ENCODE data around the gene CSNK1A1.

Gene CSNK1A1

GRCh38 chr5:149490599-149491485 lies 60.4 kb downstream of the CSNK1A1 start:
- Histone ChIP-seq H3K4me3 (ENCODE audit: insufficient read length, low read depth) (no peak overlapping the region), H3K36me3 (ENCODE audit: insufficient read depth, insufficient read length, low read length) (peaks cover 19% of the 10 kb centered on the region), H3K9me3 (ENCODE audit: insufficient read depth, low read length) (no peaks in the 10 kb centered on the region), H3K27me3 (ENCODE audit: insufficient read depth, insufficient read length) (no peaks in the 10 kb centered on the region), H3K4me1 (ENCODE audit: insufficient read depth, insufficient read length) (no peaks in the 10 kb centered on the region), H3K9ac (ENCODE audit: insufficient read length, low read depth) (no peak overlapping the region)
- no peak for DNase-seq (ENCODE audit: low read depth, low spot score)
- TF ChIP-seq SUZ12 (IDR thresholded peaks at IDR 0.05; ENCODE audit: extremely low read depth, insufficient read depth, insufficient read length) = no peak
- no peak for TF ChIP-seq ZNF274 (IDR thresholded peaks at IDR 0.05; ENCODE audit: low read depth, low read length)
- TF ChIP-seq YY1 (IDR thresholded peaks at IDR 0.05; ENCODE audit: insufficient read depth, insufficient read length) = no peak

GRCh38 chr5:149489605-149490037 lies 61.6 kb downstream of the CSNK1A1 start:
- DNase-seq (ENCODE audit: low read depth, low spot score) = no peak
- no peak overlapping the region for H3K9ac ChIP-seq (ENCODE audit: insufficient read length, low read depth)

GRCh38 chr5:149488645-149489306 lies 62.5 kb downstream of the CSNK1A1 start:
- Histone ChIP-seq H3K36me3 (ENCODE audit: insufficient read depth, insufficient read length, low read length) (peaks cover 2% of the 10 kb centered on the region), H3K9ac (ENCODE audit: insufficient read length, low read depth) (no peak overlapping the region), H3K4me3 (ENCODE audit: insufficient read length, low read depth) (no peak overlapping the region), H3K27me3 (ENCODE audit: insufficient read depth, insufficient read length) (no peaks in the 10 kb centered on the region), H3K9me3 (ENCODE audit: insufficient read depth, low read length) (no peaks in the 10 kb centered on the region), H3K4me1 (ENCODE audit: insufficient read depth, insufficient read length) (no peaks in the 10 kb centered on the region)
- DNase-seq (ENCODE audit: low read depth, low spot score) = no peak
- TF ChIP-seq SUZ12 (IDR thresholded peaks at IDR 0.05; ENCODE audit: extremely low read depth, insufficient read depth, insufficient read length) (no peak), ZNF274 (IDR thresholded peaks at IDR 0.05; ENCODE audit: low read depth, low read length) (no peak), YY1 (IDR thresholded peaks at IDR 0.05; ENCODE audit: insufficient read depth, insufficient read length) (no peak)

More at GRCh38 chr5:149489605-149490037, 61.6 kb downstream of the CSNK1A1 start:
- TF ChIP-seq ZNF274 (IDR thresholded peaks at IDR 0.05; ENCODE audit: low read depth, low read length) (no peak), YY1 (IDR thresholded peaks at IDR 0.05; ENCODE audit: insufficient read depth, insufficient read length) (no peak), SUZ12 (IDR thresholded peaks at IDR 0.05; ENCODE audit: extremely low read depth, insufficient read depth, insufficient read length) (no peak)
- Histone ChIP-seq H3K9me3 (ENCODE audit: insufficient read depth, low read length) (no peaks in the 10 kb centered on the region), H3K27me3 (ENCODE audit: insufficient read depth, insufficient read length) (no peaks in the 10 kb centered on the region), H3K4me3 (ENCODE audit: insufficient read length, low read depth) (no peak overlapping the region), H3K36me3 (ENCODE audit: insufficient read depth, insufficient read length, low read length) (peaks cover 11% of the 10 kb centered on the region), H3K4me1 (ENCODE audit: insufficient read depth, insufficient read length) (no peaks in the 10 kb centered on the region)

- H3K4me1 ChIP-seq (ENCODE audit: insufficient read depth, insufficient read length) = no peaks in the 10 kb centered on the region
These were observed 63.6 kb downstream of the CSNK1A1 start for GRCh38 chr5:149487672-149488071.

GRCh38 chr5:149486726-149487635 lies 64.3 kb downstream of the CSNK1A1 start:
- TF ChIP-seq ZNF274 (IDR thresholded peaks at IDR 0.05; ENCODE audit: low read depth, low read length) (no peak), YY1 (IDR thresholded peaks at IDR 0.05; ENCODE audit: insufficient read depth, insufficient read length) (no peak), SUZ12 (IDR thresholded peaks at IDR 0.05; ENCODE audit: extremely low read depth, insufficient read depth, insufficient read length) (no peak)
- DNase-seq (ENCODE audit: low read depth, low spot score) = no peak
- no peaks in the 10 kb centered on the region for H3K27me3 ChIP-seq (ENCODE audit: insufficient read depth, insufficient read length)
- no peak overlapping the region for H3K9ac ChIP-seq (ENCODE audit: insufficient read length, low read depth)
- H3K4me1 ChIP-seq (ENCODE audit: insufficient read depth, insufficient read length) = no peaks in the 10 kb centered on the region
- H3K9me3 ChIP-seq (ENCODE audit: insufficient read depth, low read length) = no peaks in the 10 kb centered on the region
- H3K4me3 ChIP-seq (ENCODE audit: insufficient read length, low read depth) = no peak overlapping the region
- H3K36me3 ChIP-seq (ENCODE audit: insufficient read depth, insufficient read length, low read length) = no peaks in the 10 kb centered on the region

More at GRCh38 chr5:149487672-149488071, 63.6 kb downstream of the CSNK1A1 start:
- no peak for DNase-seq (ENCODE audit: low read depth, low spot score)
- Histone ChIP-seq H3K9ac (ENCODE audit: insufficient read length, low read depth) (no peak overlapping the region), H3K9me3 (ENCODE audit: insufficient read depth, low read length) (no peaks in the 10 kb centered on the region), H3K36me3 (ENCODE audit: insufficient read depth, insufficient read length, low read length) (no peaks in the 10 kb centered on the region), H3K4me3 (ENCODE audit: insufficient read length, low read depth) (no peak overlapping the region), H3K27me3 (ENCODE audit: insufficient read depth, insufficient read length) (no peaks in the 10 kb centered on the region)
- TF ChIP-seq YY1 (IDR thresholded peaks at IDR 0.05; ENCODE audit: insufficient read depth, insufficient read length) = no peak

- H3K4me3 ChIP-seq (ENCODE audit: insufficient read length, low read depth) = no peak overlapping the region
- DNase-seq (ENCODE audit: low read depth, low spot score) = no peak
- no peaks in the 10 kb centered on the region for H3K27me3 ChIP-seq (ENCODE audit: insufficient read depth, insufficient read length)
- H3K9me3 ChIP-seq (ENCODE audit: insufficient read depth, low read length) = no peaks in the 10 kb centered on the region
- TF ChIP-seq YY1 (IDR thresholded peaks at IDR 0.05; ENCODE audit: insufficient read depth, insufficient read length) = no peak
- TF ChIP-seq SUZ12 (IDR thresholded peaks at IDR 0.05; ENCODE audit: extremely low read depth, insufficient read depth, insufficient read length) = no peak
- TF ChIP-seq ZNF274 (IDR thresholded peaks at IDR 0.05; ENCODE audit: low read depth, low read length) = no peak
- no peaks in the 10 kb centered on the region for H3K36me3 ChIP-seq (ENCODE audit: insufficient read depth, insufficient read length, low read length)
- no peak overlapping the region for H3K9ac ChIP-seq (ENCODE audit: insufficient read length, low read depth)
- H3K4me1 ChIP-seq (ENCODE audit: insufficient read depth, insufficient read length) = no peaks in the 10 kb centered on the region
These were observed 65.3 kb downstream of the CSNK1A1 start for GRCh38 chr5:149485655-149486615.

Data from NT2/D1 (cell line).